CD4-positive, alpha-beta T cell treated with Interleukin-15 for 4 hours (primary cell): ENCODE results near the gene PRDM4.
A peak's percentile ranks its signal among the peaks of the same experiment; 100 is the strongest.
"Not testable (repeated sequence)": the region's sequence is repeated elsewhere in the genome, so short reads cannot be mapped to it uniquely, and the experiment has no call there.

Experiments used
- DNase-seq: peaks from one replicate; pipeline ENCODE4 v3.0.0-alpha.2; 2020; ENCODE audit warnings: low spot score

The PRDM4 gene

DNA sequence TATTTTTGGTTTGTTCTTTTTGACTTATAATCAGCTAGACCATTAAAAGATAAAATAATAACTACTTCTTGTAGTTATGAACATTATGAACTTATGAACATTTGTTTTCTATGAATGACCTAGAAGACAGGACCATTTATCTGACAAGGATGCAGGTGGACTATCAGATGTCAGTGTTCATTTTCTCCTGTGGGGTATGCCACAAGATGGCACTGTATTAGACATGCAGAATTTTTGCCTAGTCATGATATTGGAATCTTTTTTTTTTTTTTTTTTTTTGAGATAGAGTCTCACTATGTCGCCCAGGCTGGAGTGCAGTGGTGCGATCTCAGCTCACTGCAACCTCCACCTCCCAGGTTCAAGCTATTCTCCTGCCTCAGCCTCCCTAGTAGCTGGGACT, 65.2 kb downstream of the PRDM4 start:
- not testable (repeated sequence) for DNase-seq

- peak; percentile 96 for DNase-seq
Observed at GRCh38 chr12:107685360-107686248, 75.3 kb downstream of the PRDM4 start, which contains the start of gene PWP1. Gene PWP1, plus strand, starts transcription at chr12:107685799. Its CDS starts 101 bp downstream, at chr12:107685900.

DNA sequence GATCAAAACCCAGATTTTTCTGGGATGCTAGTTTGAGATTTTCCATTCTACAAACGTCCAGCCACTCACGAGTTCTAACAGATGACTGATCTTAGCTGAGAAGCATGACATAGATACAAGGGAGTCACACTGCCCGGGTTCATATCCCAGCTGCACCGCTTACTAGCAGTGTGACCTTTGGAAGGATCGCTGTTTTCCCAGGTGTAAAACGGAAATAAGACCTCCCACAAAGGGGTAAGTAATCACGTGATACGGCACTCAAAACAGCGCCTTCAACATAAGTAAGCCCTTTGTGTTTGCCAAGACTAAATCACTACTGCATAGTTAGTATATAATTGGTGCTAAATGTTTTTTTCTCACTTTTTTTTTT, 76.0 kb downstream of the PRDM4 start:
- no peak for DNase-seq

GRCh38 chr12:107684029-107684795, 76.7 kb downstream of the PRDM4 start:
- DNase-seq = no peak
